GM23338 (cell line): ENCODE data around the gene NRP2.

Source experiments
- CREB1 ChIP-seq: fragments of 250-450 bp; sonication (Bioruptor Pico); IDR thresholded peaks from 2 replicates; pipeline ENCODE4 v1.5.0; 2020; ENCODE audit warnings: low read depth, mild to moderate bottlenecking, moderate library complexity
- EZH2 ChIP-seq: fragments of 200-600 bp; sonication (generic); IDR thresholded peaks from one replicate; pipeline ENCODE4 v1.8.0; 2017; ENCODE audit warnings: antibody characterized with exemption, mild to moderate bottlenecking, low read depth; ENCODE audit not compliant: unreplicated experiment
- EZH2phosphoT487 ChIP-seq: fragments of 200-600 bp; sonication (generic); IDR thresholded peaks from one replicate; pipeline ENCODE4 v1.8.1; 2018; ENCODE audit warnings: antibody characterized with exemption; ENCODE audit not compliant: unreplicated experiment
- JUNB ChIP-seq: IDR thresholded peaks from one replicate; pipeline ENCODE4 v1.6.1; 2016; ENCODE audit warnings: antibody characterized with exemption; ENCODE audit not compliant: unreplicated experiment
- NANOG ChIP-seq: IDR thresholded peaks from 2 replicates; pipeline ENCODE4 v1.6.1; 2016; ENCODE audit warnings: antibody characterized with exemption, borderline replicate concordance
- POLR2AphosphoS5 ChIP-seq: IDR thresholded peaks from 2 replicates; pipeline ENCODE4 v1.6.1; 2016; ENCODE audit warnings: antibody characterized with exemption, low read depth
- STAT1 ChIP-seq: IDR thresholded peaks from one replicate; pipeline ENCODE4 v1.6.1; 2016; ENCODE audit warnings: antibody characterized with exemption; ENCODE audit not compliant: unreplicated experiment
- ZNF331 ChIP-seq: fragments of 250-450 bp; sonication (Bioruptor Pico); IDR thresholded peaks from 2 replicates; pipeline ENCODE4 v1.5.0; 2020; ENCODE audit warnings: low read depth, mild to moderate bottlenecking, moderate library complexity
- TF ChIP-seq, protein P1 (sequence below), 2 experiments: fragments of 200-600 bp in 1 of 2; sonication (generic) in 1 of 2; conservative IDR thresholded peaks; 2 replicates each; pipeline versions ENCODE4 v1.5.1 to v1.6.1; 2016 to 2017; ENCODE audit warnings: antibody characterized with exemption in 2 of 2, low read depth in 2 of 2, mild to moderate bottlenecking in 2 of 2, moderate library complexity in 1 of 2
- TF ChIP-seq, protein P2 (sequence below): IDR thresholded peaks from one replicate; pipeline ENCODE4 v1.6.1; 2018; ENCODE audit warnings: antibody characterized with exemption; ENCODE audit not compliant: unreplicated experiment
- TF ChIP-seq, protein P3 (sequence below): fragments of 250-450 bp; sonication (Bioruptor Pico); IDR thresholded peaks from 2 replicates; pipeline ENCODE4 v1.5.0; 2020; ENCODE audit warnings: mild to moderate bottlenecking, moderate library complexity
- TF ChIP-seq, protein P4 (sequence below): IDR thresholded peaks from 2 replicates; pipeline ENCODE4 v1.6.1; 2016; ENCODE audit warnings: antibody characterized with exemption

DNA sequence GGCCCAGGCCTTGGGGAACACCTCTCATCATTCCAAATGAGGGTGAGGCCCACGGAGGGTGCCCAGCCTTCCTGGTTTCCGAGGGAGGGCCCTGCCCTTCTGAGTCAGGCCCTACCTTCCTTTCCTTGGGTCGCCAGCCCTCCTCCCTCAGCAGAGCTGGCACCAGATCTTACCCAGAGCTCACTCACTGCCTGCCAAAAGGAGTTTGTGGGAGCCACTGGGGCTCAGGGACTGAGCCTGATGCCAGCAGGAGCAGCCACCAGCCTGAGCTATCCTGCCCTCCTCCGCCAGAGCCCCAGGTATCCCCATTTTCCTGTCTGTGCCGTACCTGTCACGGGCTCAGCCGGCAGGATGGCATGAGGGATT, 64.1 kb downstream of the NRP2 start:
- TF ChIP-seq, protein P1, sequence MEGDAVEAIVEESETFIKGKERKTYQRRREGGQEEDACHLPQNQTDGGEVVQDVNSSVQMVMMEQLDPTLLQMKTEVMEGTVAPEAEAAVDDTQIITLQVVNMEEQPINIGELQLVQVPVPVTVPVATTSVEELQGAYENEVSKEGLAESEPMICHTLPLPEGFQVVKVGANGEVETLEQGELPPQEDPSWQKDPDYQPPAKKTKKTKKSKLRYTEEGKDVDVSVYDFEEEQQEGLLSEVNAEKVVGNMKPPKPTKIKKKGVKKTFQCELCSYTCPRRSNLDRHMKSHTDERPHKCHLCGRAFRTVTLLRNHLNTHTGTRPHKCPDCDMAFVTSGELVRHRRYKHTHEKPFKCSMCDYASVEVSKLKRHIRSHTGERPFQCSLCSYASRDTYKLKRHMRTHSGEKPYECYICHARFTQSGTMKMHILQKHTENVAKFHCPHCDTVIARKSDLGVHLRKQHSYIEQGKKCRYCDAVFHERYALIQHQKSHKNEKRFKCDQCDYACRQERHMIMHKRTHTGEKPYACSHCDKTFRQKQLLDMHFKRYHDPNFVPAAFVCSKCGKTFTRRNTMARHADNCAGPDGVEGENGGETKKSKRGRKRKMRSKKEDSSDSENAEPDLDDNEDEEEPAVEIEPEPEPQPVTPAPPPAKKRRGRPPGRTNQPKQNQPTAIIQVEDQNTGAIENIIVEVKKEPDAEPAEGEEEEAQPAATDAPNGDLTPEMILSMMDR (conservative IDR thresholded peaks at IDR 0.05; ENCODE audit: low read depth in 2 of 2), result no peak
- TF ChIP-seq EZH2 (no peak), POLR2AphosphoS5 (no peak), NANOG (no peak), JUNB (no peak), CREB1 (CRISPR knock-in tag) (no peak), EZH2phosphoT487 (no peak), STAT1 (no peak), ZNF331 (CRISPR knock-in tag) (no peak)
- TF ChIP-seq, protein P2, sequence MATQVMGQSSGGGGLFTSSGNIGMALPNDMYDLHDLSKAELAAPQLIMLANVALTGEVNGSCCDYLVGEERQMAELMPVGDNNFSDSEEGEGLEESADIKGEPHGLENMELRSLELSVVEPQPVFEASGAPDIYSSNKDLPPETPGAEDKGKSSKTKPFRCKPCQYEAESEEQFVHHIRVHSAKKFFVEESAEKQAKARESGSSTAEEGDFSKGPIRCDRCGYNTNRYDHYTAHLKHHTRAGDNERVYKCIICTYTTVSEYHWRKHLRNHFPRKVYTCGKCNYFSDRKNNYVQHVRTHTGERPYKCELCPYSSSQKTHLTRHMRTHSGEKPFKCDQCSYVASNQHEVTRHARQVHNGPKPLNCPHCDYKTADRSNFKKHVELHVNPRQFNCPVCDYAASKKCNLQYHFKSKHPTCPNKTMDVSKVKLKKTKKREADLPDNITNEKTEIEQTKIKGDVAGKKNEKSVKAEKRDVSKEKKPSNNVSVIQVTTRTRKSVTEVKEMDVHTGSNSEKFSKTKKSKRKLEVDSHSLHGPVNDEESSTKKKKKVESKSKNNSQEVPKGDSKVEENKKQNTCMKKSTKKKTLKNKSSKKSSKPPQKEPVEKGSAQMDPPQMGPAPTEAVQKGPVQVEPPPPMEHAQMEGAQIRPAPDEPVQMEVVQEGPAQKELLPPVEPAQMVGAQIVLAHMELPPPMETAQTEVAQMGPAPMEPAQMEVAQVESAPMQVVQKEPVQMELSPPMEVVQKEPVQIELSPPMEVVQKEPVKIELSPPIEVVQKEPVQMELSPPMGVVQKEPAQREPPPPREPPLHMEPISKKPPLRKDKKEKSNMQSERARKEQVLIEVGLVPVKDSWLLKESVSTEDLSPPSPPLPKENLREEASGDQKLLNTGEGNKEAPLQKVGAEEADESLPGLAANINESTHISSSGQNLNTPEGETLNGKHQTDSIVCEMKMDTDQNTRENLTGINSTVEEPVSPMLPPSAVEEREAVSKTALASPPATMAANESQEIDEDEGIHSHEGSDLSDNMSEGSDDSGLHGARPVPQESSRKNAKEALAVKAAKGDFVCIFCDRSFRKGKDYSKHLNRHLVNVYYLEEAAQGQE, result no peak
- TF ChIP-seq, protein P3, sequence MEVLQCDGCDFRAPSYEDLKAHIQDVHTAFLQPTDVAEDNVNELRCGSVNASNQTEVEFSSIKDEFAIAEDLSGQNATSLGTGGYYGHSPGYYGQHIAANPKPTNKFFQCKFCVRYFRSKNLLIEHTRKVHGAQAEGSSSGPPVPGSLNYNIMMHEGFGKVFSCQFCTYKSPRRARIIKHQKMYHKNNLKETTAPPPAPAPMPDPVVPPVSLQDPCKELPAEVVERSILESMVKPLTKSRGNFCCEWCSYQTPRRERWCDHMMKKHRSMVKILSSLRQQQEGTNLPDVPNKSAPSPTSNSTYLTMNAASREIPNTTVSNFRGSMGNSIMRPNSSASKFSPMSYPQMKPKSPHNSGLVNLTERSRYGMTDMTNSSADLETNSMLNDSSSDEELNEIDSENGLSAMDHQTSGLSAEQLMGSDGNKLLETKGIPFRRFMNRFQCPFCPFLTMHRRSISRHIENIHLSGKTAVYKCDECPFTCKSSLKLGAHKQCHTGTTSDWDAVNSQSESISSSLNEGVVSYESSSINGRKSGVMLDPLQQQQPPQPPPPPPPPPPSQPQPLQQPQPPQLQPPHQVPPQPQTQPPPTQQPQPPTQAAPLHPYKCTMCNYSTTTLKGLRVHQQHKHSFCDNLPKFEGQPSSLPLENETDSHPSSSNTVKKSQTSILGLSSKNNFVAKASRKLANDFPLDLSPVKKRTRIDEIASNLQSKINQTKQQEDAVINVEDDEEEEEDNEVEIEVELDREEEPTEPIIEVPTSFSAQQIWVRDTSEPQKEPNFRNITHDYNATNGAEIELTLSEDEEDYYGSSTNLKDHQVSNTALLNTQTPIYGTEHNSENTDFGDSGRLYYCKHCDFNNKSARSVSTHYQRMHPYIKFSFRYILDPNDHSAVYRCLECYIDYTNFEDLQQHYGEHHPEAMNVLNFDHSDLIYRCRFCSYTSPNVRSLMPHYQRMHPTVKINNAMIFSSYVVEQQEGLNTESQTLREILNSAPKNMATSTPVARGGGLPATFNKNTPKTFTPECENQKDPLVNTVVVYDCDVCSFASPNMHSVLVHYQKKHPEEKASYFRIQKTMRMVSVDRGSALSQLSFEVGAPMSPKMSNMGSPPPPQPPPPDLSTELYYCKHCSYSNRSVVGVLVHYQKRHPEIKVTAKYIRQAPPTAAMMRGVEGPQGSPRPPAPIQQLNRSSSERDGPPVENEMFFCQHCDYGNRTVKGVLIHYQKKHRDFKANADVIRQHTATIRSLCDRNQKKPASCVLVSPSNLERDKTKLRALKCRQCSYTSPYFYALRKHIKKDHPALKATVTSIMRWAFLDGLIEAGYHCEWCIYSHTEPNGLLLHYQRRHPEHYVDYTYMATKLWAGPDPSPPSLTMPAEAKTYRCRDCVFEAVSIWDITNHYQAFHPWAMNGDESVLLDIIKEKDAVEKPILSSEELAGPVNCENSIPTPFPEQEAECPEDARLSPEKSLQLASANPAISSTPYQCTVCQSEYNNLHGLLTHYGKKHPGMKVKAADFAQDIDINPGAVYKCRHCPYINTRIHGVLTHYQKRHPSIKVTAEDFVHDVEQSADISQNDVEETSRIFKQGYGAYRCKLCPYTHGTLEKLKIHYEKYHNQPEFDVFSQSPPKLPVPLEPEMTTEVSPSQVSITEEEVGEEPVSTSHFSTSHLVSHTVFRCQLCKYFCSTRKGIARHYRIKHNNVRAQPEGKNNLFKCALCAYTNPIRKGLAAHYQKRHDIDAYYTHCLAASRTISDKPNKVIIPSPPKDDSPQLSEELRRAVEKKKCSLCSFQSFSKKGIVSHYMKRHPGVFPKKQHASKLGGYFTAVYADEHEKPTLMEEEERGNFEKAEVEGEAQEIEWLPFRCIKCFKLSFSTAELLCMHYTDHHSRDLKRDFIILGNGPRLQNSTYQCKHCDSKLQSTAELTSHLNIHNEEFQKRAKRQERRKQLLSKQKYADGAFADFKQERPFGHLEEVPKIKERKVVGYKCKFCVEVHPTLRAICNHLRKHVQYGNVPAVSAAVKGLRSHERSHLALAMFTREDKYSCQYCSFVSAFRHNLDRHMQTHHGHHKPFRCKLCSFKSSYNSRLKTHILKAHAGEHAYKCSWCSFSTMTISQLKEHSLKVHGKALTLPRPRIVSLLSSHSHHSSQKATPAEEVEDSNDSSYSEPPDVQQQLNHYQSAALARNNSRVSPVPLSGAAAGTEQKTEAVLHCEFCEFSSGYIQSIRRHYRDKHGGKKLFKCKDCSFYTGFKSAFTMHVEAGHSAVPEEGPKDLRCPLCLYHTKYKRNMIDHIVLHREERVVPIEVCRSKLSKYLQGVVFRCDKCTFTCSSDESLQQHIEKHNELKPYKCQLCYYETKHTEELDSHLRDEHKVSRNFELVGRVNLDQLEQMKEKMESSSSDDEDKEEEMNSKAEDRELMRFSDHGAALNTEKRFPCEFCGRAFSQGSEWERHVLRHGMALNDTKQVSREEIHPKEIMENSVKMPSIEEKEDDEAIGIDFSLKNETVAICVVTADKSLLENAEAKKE (CRISPR knock-in tag), result no peak
- TF ChIP-seq, protein P4, sequence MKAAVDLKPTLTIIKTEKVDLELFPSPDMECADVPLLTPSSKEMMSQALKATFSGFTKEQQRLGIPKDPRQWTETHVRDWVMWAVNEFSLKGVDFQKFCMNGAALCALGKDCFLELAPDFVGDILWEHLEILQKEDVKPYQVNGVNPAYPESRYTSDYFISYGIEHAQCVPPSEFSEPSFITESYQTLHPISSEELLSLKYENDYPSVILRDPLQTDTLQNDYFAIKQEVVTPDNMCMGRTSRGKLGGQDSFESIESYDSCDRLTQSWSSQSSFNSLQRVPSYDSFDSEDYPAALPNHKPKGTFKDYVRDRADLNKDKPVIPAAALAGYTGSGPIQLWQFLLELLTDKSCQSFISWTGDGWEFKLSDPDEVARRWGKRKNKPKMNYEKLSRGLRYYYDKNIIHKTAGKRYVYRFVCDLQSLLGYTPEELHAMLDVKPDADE, result no peak
